Measurements from ENCODE around the gene EVA1C. TPM values are rescaled to one million over a fixed set of nuclear protein-coding genes. Genes with fewer than 3 reads are reported as not detected.

Gene EVA1C
- total and polyA plus RNA-seq, 9 of the 15 experiments (the other 6 are each of a cell fraction or from before 2014, with no cell fraction given): 0.22 TPM; not detected in 8

- TF ChIP-seq GATA2 (CRISPR knock-in tag; IDR thresholded peaks at IDR 0.05): no peak
- no peak for TF ChIP-seq C11orf30 (IDR thresholded peaks at IDR 0.05; ENCODE audit: low read depth)
- peak; percentile 83 for TF ChIP-seq USF1 (CRISPR knock-in tag; IDR thresholded peaks at IDR 0.05)
- TF ChIP-seq SMAD4 (CRISPR knock-in tag; conservative IDR thresholded peaks at IDR 0.05): 0 out of 2 replicates have a peak, but pooled peaks have one; percentile 43
Observed at GRCh38 chr21:32554832-32555638, 142.5 kb downstream of the EVA1C start (continued).

GRCh38 chr21:32558106-32558505 lies 145.6 kb downstream of the EVA1C start:
- BruUV-seq (replicated peaks): no TSS peak
- intact Hi-C loops (cut with micrococcal nuclease): no loop called here
- 24% methylated on average over 3 of the region's 3 CpGs for WGBS (ENCODE audit: insufficient coverage, low coverage, missing lambda C conversion rate)

More at GRCh38 chr21:32558106-32558505, 145.6 kb downstream of the EVA1C start:
- in situ Hi-C loops (cut with MboI): no loop called here
- Histone ChIP-seq H3K9ac (ENCODE audit: insufficient read depth in 1 of 2, low read depth in 2 of 2, low read length in 2 of 2) (no peak overlapping the region), H3K9me1 (ENCODE audit: control insufficient read depth, insufficient read depth, low read length) (no peaks in the 10 kb centered on the region), H3K9me3 (replicated peaks; ENCODE audit: control insufficient read depth, insufficient read depth, low read depth, low read length) (no peaks in the 10 kb centered on the region), H3K4me1 (replicated peaks in 1 of 2; ENCODE audit: control insufficient read depth in 2 of 2, insufficient read depth in 2 of 2, low read length in 2 of 2) (peaks cover 3 to 11% of the 10 kb centered on the region in 2 experiments; a peak in 4 of 5 replicates), H3K79me2 (ENCODE audit: control insufficient read depth, insufficient read depth, low read length) (no peaks in the 10 kb centered on the region), H3K4me2 (ENCODE audit: insufficient read depth, low read length) (no peak overlapping the region), H3K4me3 (no peak overlapping the region), H3K27me3 (ENCODE audit: control insufficient read depth in 2 of 2, insufficient read depth in 2 of 2, low read length in 2 of 2) (no peaks in the 10 kb centered on the region), H3K36me3 (ENCODE audit: control insufficient read depth, insufficient read depth, low read length) (no peaks in the 10 kb centered on the region), H4K20me1 (replicated peaks; ENCODE audit: control insufficient read depth, insufficient read depth, low read length) (no peaks in the 10 kb centered on the region), H2AFZ (ENCODE audit: low read depth, low read length) (0 out of 2 replicates have a peak overlapping the region, but pooled peaks have one; percentile 10), H3K27ac (ENCODE audit: extremely low read depth, low read depth, low read length) (no peak overlapping the region)
- ATAC-seq (no peak), DNase-seq (ENCODE audit: extremely low read depth in 1 of 4, low spot score in 3 of 4) (no peak), FAIRE-seq (no peak)
- TF ChIP-seq HDAC3 (IDR thresholded peaks at IDR 0.05; ENCODE audit: borderline replicate concordance, partially characterized antibody) (no peak), RFX5 (IDR thresholded peaks at IDR 0.05; ENCODE audit: low read depth, low read length) (no peak), HDAC1 (IDR thresholded peaks at IDR 0.05) (no peak), CBX8 (IDR thresholded peaks at IDR 0.05; ENCODE audit: borderline replicate concordance, extremely low read depth, low read depth, low read length, poor library complexity, severe bottlenecking) (no peak), HMG20B (CRISPR knock-in tag; IDR thresholded peaks at IDR 0.05) (no peak), IRF1 (CRISPR knock-in tag; IDR thresholded peaks at IDR 0.05; ENCODE audit: borderline replicate concordance) (no peak)
- ChIA-PET CTCF (ENCODE audit: low intra/inter-chr PET ratio) (no interaction called here), POLR2A (interaction anchor here (0.6 to 0.7 kb wide), 3 partner anchors 402 to 1050 kb away, joined by 3 to 4 read pairs (median 3); no protein-coding TSS in a partner anchor)
